Panc1 (cell line): ENCODE data around the gene LRMDA. TPM values are rescaled to one million over a fixed set of nuclear protein-coding genes. Genes with fewer than 3 reads are reported as not detected.

Source experiments
- ATAC-seq: fragments of 200-7000 bp; cut with Tn5 transposase; 2 replicates; pipeline ENCODE4 v1.9.1; 2020; ENCODE audit warnings: mild to moderate bottlenecking, moderate library complexity
- BruUV-seq: library from RNA; stranded (reverse); fragments of 400-500 nt; replicated peaks from 2 replicates; lab custom pipeline; 2021; lab: Mats Ljungman, UMichigan
- CTCF ChIA-PET: fragments of 300-600 bp; sonication (Branson Sonifier 250); formaldehyde crosslinking; loops from one replicate; lab custom pipeline; 2022; ENCODE audit warnings: antibody characterized with exemption; lab: Charles Lee
- POLR2A ChIA-PET: fragments of 300-600 bp; sonication (Branson Sonifier 250); formaldehyde crosslinking; loops from one replicate; lab custom pipeline; 2022; ENCODE audit warnings: antibody characterized with exemption; lab: Charles Lee
- DNase-seq: peaks from one replicate; pipeline ENCODE4 v3.0.0-alpha.2; 2010; ENCODE audit warnings: low read depth, low spot score
- H3K27ac ChIP-seq: 2 replicates; pipeline ENCODE4 v1.5.1; 2011; ENCODE audit warnings: mild to moderate bottlenecking, low read length, inconsistent platforms
- H3K27me3 ChIP-seq: fragments of 200-500 bp; sonication (Bioruptor generic); 2 replicates; pipeline ENCODE4 v1.6.0; 2014; ENCODE audit warnings: low read length, inconsistent platforms; ENCODE audit not compliant: control insufficient read depth, insufficient read depth
- H3K36me3 ChIP-seq: fragments of 200-500 bp; sonication (Bioruptor generic); 2 replicates; pipeline ENCODE4 v1.5.1; 2014; ENCODE audit warnings: inconsistent platforms, mild to moderate bottlenecking, low read length, moderate library complexity; ENCODE audit not compliant: control insufficient read depth, insufficient read depth
- H3K4me1 ChIP-seq: 2 replicates; pipeline ENCODE4 v1.5.1; 2011; ENCODE audit warnings: inconsistent platforms, mild to moderate bottlenecking, low read length, moderate library complexity; ENCODE audit not compliant: control insufficient read depth, insufficient read depth
- H3K4me3 ChIP-seq, 2 experiments: 2 replicates each; pipeline ENCODE4 v1.5.1; 2011 to 2012; ENCODE audit warnings: low read depth in 2 of 2, low read length in 2 of 2, mild to moderate bottlenecking in 2 of 2, inconsistent platforms in 1 of 2, moderate library complexity in 1 of 2
- H3K9me3 ChIP-seq: fragments of 200-500 bp; sonication (Bioruptor generic); 2 replicates; pipeline ENCODE4 v1.5.1; 2014; ENCODE audit warnings: low read depth, mild to moderate bottlenecking, inconsistent platforms, low read length, moderate library complexity; ENCODE audit not compliant: control insufficient read depth, insufficient read depth
- POLR2AphosphoS5 ChIP-seq: IDR thresholded peaks from 2 replicates; pipeline ENCODE4 v1.6.1; 2012; ENCODE audit warnings: mild to moderate bottlenecking, low read depth, low read length, moderate library complexity
- SIN3A ChIP-seq: IDR thresholded peaks from 2 replicates; pipeline ENCODE4 v1.6.1; 2012; ENCODE audit warnings: low read depth, mild to moderate bottlenecking, low read length, moderate library complexity, borderline replicate concordance; ENCODE audit not compliant: insufficient read depth
- TCF7L2 ChIP-seq: IDR thresholded peaks from 2 replicates; pipeline ENCODE4 v1.6.1; 2011; ENCODE audit warnings: mild to moderate bottlenecking, low read depth, low read length, inconsistent platforms
- in situ Hi-C: cut with HindIII; loops from 2 replicates; pipeline ENCODE4 v1.10.0; 2016; ENCODE audit warnings: low sequenced_read_pairs, low pct_unique_long_range_greater_than_20kb
- intact Hi-C: fragments of 100-400 bp; cut with micrococcal nuclease; formaldehyde crosslinking; loops from one replicate; pipeline ENCODE4 v1.10.0; 2022; ENCODE audit not compliant: unreplicated experiment
- total RNA-seq: library from RNA; stranded (reverse); gene quantifications from one replicate; pipeline ENCODE4 v1.2.1, GENCODE V29; 2021; ENCODE audit not compliant: unreplicated experiment
- TF ChIP-seq, protein P1 (sequence below), 2 experiments: IDR thresholded peaks; 2 replicates each; pipeline ENCODE4 v1.6.1; 2011 to 2012; ENCODE audit warnings: low read depth in 2 of 2, control low read depth in 1 of 2, low read length in 1 of 2, mild to moderate bottlenecking in 1 of 2, moderate library complexity in 1 of 2; ENCODE audit not compliant: insufficient read depth in 1 of 2
- TF ChIP-seq, protein P2 (sequence below): fragments of 450-650 bp; IDR thresholded peaks from 2 replicates; pipeline ENCODE4 v1.5.1; 2017; ENCODE audit warnings: mild to moderate bottlenecking

The LRMDA gene
- total RNA-seq, 1 experiment from 2014 or later = 1.2 TPM

DNA sequence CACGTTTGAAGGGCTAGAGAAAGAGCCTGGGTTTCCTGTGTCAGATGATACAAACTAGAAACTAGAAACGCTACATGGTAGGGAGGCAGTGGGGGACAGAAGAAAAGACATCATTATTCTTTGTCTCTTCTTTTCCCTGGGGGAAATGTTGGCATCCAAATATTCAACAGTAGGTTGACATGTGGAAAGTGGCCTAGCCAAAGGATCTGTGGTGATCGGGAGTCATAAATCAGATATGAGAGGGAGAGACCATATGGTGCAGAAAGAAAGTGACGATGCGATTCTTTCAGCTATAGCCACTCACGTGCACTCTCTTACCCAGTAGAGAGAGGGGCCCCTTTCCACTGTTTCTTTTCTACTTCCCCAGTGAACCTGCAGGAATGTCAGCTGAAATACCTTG is 964.7 kb downstream of the LRMDA start:
- H3K4me1 ChIP-seq = no peaks in the 10 kb centered on the region
- no peaks in the 10 kb centered on the region for H3K9me3 ChIP-seq
- in situ Hi-C loops (no loop called here), intact Hi-C loops (no loop called here)
- ATAC-seq (no peak), DNase-seq (no peak)
- POLR2A ChIA-PET = no interaction called here
- no peak overlapping the region for H3K4me3 ChIP-seq
- TF ChIP-seq, protein P1, sequence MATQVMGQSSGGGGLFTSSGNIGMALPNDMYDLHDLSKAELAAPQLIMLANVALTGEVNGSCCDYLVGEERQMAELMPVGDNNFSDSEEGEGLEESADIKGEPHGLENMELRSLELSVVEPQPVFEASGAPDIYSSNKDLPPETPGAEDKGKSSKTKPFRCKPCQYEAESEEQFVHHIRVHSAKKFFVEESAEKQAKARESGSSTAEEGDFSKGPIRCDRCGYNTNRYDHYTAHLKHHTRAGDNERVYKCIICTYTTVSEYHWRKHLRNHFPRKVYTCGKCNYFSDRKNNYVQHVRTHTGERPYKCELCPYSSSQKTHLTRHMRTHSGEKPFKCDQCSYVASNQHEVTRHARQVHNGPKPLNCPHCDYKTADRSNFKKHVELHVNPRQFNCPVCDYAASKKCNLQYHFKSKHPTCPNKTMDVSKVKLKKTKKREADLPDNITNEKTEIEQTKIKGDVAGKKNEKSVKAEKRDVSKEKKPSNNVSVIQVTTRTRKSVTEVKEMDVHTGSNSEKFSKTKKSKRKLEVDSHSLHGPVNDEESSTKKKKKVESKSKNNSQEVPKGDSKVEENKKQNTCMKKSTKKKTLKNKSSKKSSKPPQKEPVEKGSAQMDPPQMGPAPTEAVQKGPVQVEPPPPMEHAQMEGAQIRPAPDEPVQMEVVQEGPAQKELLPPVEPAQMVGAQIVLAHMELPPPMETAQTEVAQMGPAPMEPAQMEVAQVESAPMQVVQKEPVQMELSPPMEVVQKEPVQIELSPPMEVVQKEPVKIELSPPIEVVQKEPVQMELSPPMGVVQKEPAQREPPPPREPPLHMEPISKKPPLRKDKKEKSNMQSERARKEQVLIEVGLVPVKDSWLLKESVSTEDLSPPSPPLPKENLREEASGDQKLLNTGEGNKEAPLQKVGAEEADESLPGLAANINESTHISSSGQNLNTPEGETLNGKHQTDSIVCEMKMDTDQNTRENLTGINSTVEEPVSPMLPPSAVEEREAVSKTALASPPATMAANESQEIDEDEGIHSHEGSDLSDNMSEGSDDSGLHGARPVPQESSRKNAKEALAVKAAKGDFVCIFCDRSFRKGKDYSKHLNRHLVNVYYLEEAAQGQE (IDR thresholded peaks at IDR 0.05; ENCODE audit: insufficient read depth in 1 of 2, low read depth in 2 of 2, low read length in 1 of 2) = no peak
- TF ChIP-seq TCF7L2 = no peak
- no peak for TF ChIP-seq POLR2AphosphoS5
- no peak for TF ChIP-seq SIN3A
- TF ChIP-seq, protein P2, sequence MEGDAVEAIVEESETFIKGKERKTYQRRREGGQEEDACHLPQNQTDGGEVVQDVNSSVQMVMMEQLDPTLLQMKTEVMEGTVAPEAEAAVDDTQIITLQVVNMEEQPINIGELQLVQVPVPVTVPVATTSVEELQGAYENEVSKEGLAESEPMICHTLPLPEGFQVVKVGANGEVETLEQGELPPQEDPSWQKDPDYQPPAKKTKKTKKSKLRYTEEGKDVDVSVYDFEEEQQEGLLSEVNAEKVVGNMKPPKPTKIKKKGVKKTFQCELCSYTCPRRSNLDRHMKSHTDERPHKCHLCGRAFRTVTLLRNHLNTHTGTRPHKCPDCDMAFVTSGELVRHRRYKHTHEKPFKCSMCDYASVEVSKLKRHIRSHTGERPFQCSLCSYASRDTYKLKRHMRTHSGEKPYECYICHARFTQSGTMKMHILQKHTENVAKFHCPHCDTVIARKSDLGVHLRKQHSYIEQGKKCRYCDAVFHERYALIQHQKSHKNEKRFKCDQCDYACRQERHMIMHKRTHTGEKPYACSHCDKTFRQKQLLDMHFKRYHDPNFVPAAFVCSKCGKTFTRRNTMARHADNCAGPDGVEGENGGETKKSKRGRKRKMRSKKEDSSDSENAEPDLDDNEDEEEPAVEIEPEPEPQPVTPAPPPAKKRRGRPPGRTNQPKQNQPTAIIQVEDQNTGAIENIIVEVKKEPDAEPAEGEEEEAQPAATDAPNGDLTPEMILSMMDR = no peak
- H3K27ac ChIP-seq = no peak overlapping the region
- no TSS peak for BruUV-seq
- H3K36me3 ChIP-seq = no peaks in the 10 kb centered on the region
- CTCF ChIA-PET = no interaction called here
- no peaks in the 10 kb centered on the region for H3K27me3 ChIP-seq

GRCh38 chr10:76397181-76398042 is 966.0 kb downstream of the LRMDA start:
- TF ChIP-seq, protein P2 = no peak
- TF ChIP-seq, protein P1 (IDR thresholded peaks at IDR 0.05; ENCODE audit: insufficient read depth in 1 of 2, low read depth in 2 of 2, low read length in 1 of 2) = no peak
- TF ChIP-seq SIN3A (no peak), TCF7L2 (no peak), POLR2AphosphoS5 (no peak)

More at GRCh38 chr10:76397181-76398042, 966.0 kb downstream of the LRMDA start:
- Histone ChIP-seq H3K9me3 (no peaks in the 10 kb centered on the region), H3K4me3 (no peak overlapping the region), H3K27me3 (no peaks in the 10 kb centered on the region), H3K36me3 (no peaks in the 10 kb centered on the region), H3K27ac (no peak overlapping the region), H3K4me1 (no peaks in the 10 kb centered on the region)
- ATAC-seq = no peak
- CTCF ChIA-PET = no interaction called here
- no peak for DNase-seq
- intact Hi-C loops = no loop called here
- in situ Hi-C loops = no loop called here
- POLR2A ChIA-PET = no interaction called here
- BruUV-seq = no TSS peak
